HL-60 (cell line): ENCODE data around the gene MPP2.

Source experiments
- REST ChIP-seq: IDR thresholded peaks from 2 replicates; pipeline ENCODE4 v1.6.1; 2012; ENCODE audit warnings: low read depth; ENCODE audit not compliant: insufficient replicate concordance
- TF ChIP-seq, protein P1 (sequence below): IDR thresholded peaks from one replicate; pipeline ENCODE4 v1.5.1; 2011; ENCODE audit warnings: low read length, control low read depth, inconsistent platforms; ENCODE audit not compliant: insufficient read depth

GRCh38 chr17:43890240-43890639, 17.1 kb downstream of the MPP2 start:
- TF ChIP-seq, protein P1, sequence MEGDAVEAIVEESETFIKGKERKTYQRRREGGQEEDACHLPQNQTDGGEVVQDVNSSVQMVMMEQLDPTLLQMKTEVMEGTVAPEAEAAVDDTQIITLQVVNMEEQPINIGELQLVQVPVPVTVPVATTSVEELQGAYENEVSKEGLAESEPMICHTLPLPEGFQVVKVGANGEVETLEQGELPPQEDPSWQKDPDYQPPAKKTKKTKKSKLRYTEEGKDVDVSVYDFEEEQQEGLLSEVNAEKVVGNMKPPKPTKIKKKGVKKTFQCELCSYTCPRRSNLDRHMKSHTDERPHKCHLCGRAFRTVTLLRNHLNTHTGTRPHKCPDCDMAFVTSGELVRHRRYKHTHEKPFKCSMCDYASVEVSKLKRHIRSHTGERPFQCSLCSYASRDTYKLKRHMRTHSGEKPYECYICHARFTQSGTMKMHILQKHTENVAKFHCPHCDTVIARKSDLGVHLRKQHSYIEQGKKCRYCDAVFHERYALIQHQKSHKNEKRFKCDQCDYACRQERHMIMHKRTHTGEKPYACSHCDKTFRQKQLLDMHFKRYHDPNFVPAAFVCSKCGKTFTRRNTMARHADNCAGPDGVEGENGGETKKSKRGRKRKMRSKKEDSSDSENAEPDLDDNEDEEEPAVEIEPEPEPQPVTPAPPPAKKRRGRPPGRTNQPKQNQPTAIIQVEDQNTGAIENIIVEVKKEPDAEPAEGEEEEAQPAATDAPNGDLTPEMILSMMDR, result no peak
- no peak for TF ChIP-seq REST
